Lower leg skin (tissue), 4 donors: ENCODE results near the gene ANAPC16. TPM values are rescaled to one million over a fixed set of nuclear protein-coding genes. Genes with fewer than 3 reads are reported as not detected.

ENCODE experiments used
- DNase-seq, 2 donors: peaks; one replicate each; pipeline ENCODE4 v3.0.0-alpha.2; 2019; ENCODE audit warnings: low spot score in 2 of 2
- H3K4me3 ChIP-seq: fragments of 200-600 bp; sonication (generic); 2 replicates; pipeline ENCODE4 v1.5.1; 2017; ENCODE audit warnings: mild to moderate bottlenecking, low read depth; ENCODE audit not compliant: poor library complexity, severe bottlenecking
- CTCF ChIP-seq, 3 donors: fragments of 450-650 bp; IDR thresholded peaks; one replicate each; pipeline ENCODE4 v1.5.1; 2016; ENCODE audit warnings: antibody characterized with exemption in 3 of 3, mild to moderate bottlenecking in 3 of 3, moderate library complexity in 2 of 3
- POLR2A ChIP-seq, 2 donors: fragments of 450-650 bp; IDR thresholded peaks; one replicate each; pipeline ENCODE4 v1.6.1; 2016 to 2017; ENCODE audit warnings: antibody characterized with exemption in 2 of 2, mild to moderate bottlenecking in 1 of 2, moderate library complexity in 1 of 2
- WGBS, 2 donors: methylation state at CpG; one replicate each; pipeline ENCODE4 v1.1.5; 2018; 5-methylcytosine and 5-hydroxymethylcytosine counted together
- intact Hi-C: fragments of 100-400 bp; cut with DNase I; formaldehyde crosslinking; loops from one replicate; pipeline ENCODE4 v1.15.0; 2023; ENCODE audit warnings: low total_unique reads
- total RNA-seq, 4 donors: library from RNA; depleted of rRNA; stranded (reverse); fragments of >200 nt; gene quantifications; one replicate each; pipeline ENCODE4 v1.1.0, GENCODE V29; 2016

The ANAPC16 gene
- total RNA-seq = 100 to 1,000 TPM in 2 of 4 donors, 10 to 100 TPM in 2; 47.8 to 116 (median 100) TPM

DNA sequence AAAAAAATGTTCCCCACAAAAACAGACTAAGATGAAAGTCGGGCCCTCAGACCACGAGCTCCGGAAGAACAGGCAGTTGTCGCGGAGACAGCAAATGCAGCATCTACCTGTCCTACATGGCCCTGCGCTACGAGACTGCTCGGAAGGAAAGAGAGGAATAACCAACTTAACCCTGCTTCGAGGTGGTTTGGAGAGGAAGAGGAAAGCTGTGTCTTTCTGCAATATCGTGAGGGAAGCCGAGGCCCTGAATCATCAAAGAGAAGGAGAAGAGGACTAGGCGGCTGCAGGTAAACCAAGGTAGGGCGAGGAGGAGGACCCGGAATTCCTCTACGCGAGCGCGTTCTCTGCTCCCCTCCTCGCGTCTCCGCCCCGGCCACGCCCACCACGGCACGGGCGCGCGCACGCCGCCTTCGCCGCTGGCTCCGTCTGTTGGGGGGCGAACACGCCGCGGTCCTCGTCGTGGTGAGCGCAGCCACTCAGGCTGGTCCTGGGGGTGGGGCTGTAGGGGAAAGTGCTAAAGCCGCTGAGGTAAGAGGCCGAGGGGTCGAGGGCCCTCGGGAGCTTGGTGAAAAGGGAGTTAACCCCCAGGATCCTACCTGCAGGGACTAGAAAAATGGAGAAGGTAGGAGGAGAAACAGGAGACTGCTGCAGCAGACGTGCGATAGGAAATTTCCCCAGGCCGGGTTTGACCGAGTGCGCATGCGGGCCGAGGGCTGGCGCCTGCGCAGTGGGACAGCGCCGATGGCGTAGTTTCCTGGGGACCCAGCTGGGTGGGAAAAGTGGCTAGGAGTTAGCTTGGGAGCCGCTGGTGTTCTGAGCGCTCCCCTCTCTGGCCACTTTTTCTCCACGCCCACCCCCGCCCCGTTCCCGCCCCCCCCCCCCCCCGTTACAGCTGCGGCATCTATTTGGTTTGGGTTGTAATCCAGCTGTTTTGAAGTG lies at the start of gene ANAPC16, which contains the start of gene ASCC1:
Gene ANAPC16 (plus strand): TSS at position 402 of the 939 bp plus-strand sequence. CDS start 7,903 bp downstream, outside the sequence.
Gene ASCC1 (minus strand): TSS at position 666 of the 939 bp plus-strand sequence. CDS start 2,978 bp downstream, outside the sequence.
- intact Hi-C loops = no loop called here
- H3K4me3 ChIP-seq = peak within 1 kb of the TSS; percentile 67
- 1% methylated on average over 64 of the region's 64 CpGs for WGBS, 2 donors
- TF ChIP-seq POLR2A (IDR thresholded peaks at IDR 0.05) (peak in 1 of 2 donors; percentile 61), CTCF (IDR thresholded peaks at IDR 0.05) (no peak)
- peak; percentile 87 to 98 for DNase-seq

DNA sequence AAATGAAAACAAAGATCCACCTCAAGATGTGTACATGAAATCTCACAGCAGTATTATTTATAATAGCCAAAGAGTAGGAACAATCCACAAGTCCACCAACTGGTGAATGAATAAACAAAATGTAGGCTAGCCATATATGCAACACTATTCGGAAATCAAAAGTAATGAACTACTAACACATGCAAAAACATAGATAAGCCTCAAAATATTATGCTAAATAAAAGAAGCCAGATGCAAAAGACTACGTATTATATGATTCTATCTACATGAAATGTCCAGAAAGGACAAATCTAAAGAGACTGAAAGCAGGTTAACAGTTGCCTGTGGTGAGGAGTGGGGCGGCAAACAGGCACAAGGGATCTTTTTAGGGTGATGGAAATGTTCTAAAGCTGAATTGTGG lies 48.7 kb upstream of the ANAPC16 start:
- no peak overlapping the region for H3K4me3 ChIP-seq
- intact Hi-C loops = no loop called here
- no peak for DNase-seq
- WGBS, 2 donors = 95 to 97% methylated on average over 3 of the region's 3 CpGs
- no peak for TF ChIP-seq CTCF (IDR thresholded peaks at IDR 0.05)
- TF ChIP-seq POLR2A (IDR thresholded peaks at IDR 0.05) = no peak

- no peak overlapping the region for H3K4me3 ChIP-seq
- 85 to 91% methylated on average over 4 of the region's 4 CpGs for WGBS, 2 donors
- no peak for DNase-seq
- TF ChIP-seq POLR2A (IDR thresholded peaks at IDR 0.05) = no peak
- no peak for TF ChIP-seq CTCF (IDR thresholded peaks at IDR 0.05)
- intact Hi-C loops = no loop called here
These were observed 45.5 kb upstream of the ANAPC16 start for GRCh38 chr10:72170263-72170662.

DNA sequence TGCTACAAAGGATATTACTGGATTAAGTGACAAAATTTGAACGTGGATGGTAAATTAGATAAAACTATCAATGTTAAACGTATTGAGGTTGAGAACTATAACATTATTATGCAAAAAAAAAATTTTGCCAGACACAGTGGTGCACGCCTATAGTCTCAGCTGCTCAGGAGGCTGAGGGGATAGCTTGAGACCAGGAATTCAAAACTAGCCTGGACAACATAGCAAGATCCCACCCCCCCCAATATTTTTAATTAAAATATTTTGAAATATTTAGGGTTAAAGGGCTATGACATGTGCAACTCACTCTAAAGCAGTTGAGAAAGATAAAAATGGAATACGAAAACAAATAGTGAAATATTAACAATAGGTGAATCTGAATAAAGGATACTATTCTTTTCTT lies 45.1 kb upstream of the ANAPC16 start:
- intact Hi-C loops = no loop called here
- no peak overlapping the region for H3K4me3 ChIP-seq
- DNase-seq = no peak
- no peak for TF ChIP-seq POLR2A (IDR thresholded peaks at IDR 0.05)
- no peak for TF ChIP-seq CTCF (IDR thresholded peaks at IDR 0.05)
- 91 to 93% methylated on average over 4 of the region's 4 CpGs for WGBS, 2 donors

- H3K4me3 ChIP-seq = no peak overlapping the region
- WGBS, 2 donors = 49 to 58% methylated on average over 7 of the region's 7 CpGs
- no peak for DNase-seq
- no peak for TF ChIP-seq POLR2A (IDR thresholded peaks at IDR 0.05)
- TF ChIP-seq CTCF (IDR thresholded peaks at IDR 0.05) = no peak
- intact Hi-C loops = no loop called here
These were observed 44.6 kb upstream of the ANAPC16 start for GRCh38 chr10:72171175-72171630.
